NCI-H2227 treated with DMSO at 0.1 percent for 48 hours (cell line): ENCODE data around the gene KDM4B.

Source experiments
- DNase-seq: peaks from one replicate; lab custom pipeline; 2025; lab: John Stamatoyannopoulos, UW

KDM4B gene

DNA sequence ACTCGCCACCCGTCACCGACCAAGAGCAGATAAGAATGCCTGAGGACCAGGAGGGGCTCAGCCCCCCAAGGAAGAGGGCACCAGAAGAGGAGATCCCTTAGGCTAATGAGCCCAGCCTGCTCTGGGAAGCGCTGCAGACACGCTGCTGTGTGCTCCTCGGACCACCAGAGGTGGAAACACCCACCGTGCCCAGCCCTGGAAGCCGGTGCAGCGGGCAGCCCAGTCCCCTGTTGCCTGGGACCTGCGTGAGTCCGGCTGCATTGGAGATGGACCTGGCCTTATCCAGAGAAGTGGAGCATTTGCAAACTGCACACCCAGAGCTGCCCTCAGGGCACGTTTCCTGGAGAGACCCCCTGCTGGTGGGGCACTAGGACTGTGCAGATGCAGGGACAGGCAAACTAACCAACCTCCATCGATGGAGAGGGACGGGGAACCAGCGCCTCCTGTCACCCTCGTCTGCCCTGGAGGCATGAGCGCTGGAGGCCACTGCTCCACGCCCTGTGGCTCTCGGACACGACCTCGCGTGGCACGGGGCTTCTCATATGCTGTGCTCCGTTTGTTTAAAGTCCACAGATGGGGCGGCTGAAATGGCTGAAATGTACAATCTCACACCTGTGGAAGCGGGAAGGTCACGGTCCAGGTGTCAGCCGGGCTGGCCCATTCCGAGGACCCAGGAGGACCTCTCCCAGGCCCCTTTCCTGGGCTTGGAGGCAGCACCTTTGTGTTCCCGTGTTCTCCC lies 153.9 kb downstream of the KDM4B start:
- no peak for DNase-seq

DNA sequence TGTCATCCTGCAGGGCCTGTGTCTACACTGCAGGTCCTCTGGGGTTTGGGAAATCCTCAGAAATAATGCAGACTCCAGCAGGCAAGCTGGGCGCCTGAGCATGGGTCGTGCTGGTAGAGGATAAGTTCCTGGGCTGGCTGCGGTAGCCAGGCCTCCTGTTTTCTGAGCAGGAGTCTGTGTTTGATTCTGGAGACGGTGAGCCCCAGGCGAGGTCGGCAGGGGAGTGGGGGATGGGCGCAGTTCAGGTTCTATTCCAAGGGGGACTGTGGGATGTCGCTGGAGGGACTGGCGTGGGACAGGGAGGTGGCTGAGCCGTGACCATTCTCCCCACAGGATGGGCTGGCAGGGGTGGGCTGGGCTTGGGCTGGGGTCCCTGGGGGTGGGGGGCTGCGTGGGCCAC lies 154.7 kb downstream of the KDM4B start:
- DNase-seq = no peak

- no peak for DNase-seq
Observed at GRCh38 chr19:5124111-5124855, 155.4 kb downstream of the KDM4B start.

- no peak for DNase-seq
Observed at GRCh38 chr19:5125376-5125775, 156.5 kb downstream of the KDM4B start.

GRCh38 chr19:5125797-5126497 lies 157.0 kb downstream of the KDM4B start:
- no peak for DNase-seq

DNA sequence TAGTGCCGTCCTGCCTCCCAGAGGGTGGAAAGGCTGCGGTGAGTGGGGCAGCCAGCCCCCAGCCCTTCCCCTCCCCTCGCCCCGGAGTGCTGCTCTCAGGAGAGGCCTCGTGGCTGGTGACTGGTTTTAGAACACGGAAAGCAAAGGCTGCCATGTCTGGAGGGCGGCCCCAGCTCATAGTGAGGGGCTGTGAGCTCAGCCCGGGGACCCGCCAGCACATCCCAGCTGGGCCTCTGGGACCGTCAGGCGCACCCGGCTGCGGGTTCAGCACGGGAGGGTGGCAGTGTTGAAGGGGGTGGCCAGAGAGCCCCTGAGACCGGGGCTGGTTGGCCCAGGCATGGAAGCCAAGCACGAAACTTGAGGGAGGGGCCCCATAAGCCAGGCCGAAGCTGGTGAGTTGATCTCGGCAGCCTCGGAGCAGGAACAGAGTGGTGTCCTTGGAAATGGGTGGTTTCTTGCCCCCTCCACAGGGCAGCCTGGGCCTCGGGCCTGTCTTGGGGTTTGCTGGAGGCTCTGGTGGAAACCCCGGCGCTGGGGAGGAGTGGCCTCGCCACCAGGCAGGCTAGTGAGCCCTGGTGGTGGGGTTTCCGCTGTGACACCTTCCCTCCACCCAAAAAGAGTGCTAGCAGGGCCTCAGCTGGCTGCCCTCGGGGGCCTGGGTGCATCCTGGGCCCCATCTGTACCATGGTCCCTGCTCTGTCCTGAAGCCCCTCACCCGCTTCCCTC lies 157.7 kb downstream of the KDM4B start:
- DNase-seq = no peak

DNA sequence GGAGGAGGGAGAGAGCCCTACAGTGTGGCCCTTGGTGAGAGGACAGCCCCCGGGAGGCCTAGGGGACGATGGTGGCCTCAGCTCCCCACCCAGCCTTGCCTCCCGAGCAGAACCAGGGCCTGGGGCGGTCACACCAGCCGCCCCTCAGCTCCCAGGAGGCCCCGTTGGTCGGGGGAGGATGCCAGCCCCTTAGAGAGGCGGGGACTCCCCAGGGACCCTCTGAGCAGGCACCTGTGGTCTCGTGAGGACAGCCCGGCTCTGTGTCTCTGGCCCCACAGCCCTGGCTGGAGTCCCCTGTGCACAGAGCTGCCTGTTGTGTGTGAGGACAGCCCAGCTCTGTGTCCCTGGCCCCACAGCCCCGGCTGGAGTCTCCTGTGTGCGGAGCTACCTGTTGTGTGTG lies 158.8 kb downstream of the KDM4B start:
- DNase-seq = no peak

GRCh38 chr19:5128251-5128935 lies 159.5 kb downstream of the KDM4B start:
- DNase-seq = peak; percentile 20

DNA sequence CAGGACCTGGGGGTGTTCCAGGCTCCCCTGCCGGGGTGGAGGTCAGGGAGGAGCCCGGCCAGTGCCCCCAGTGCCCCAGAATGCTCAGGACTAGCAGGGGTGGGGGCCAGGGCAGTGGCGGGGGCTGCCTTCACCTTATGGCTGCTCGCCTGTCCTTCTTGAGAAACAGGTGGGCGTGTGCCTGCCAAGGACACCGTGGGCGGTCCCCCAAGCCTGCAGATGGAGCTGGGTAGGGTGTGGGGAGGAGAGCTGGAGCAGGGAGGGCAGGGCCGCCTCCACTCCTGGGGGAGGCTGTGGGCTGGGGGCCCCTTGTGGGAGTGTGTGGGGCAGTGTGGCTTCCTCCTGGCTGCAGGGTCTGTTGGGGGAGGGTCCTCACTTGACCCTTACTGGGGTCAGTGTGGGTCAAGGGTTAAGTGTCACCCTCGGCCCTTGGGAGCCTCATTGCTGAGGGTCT lies 160.1 kb downstream of the KDM4B start:
- no peak for DNase-seq

GRCh38 chr19:5129691-5130090 lies 160.8 kb downstream of the KDM4B start:
- DNase-seq = no peak

- DNase-seq = no peak
Observed at GRCh38 chr19:5130371-5131030, 161.6 kb downstream of the KDM4B start.

- DNase-seq = no peak
Observed at GRCh38 chr19:5131031-5131505, 162.2 kb downstream of the KDM4B start.

- no peak for DNase-seq
Observed at GRCh38 chr19:5131506-5132205, 162.7 kb downstream of the KDM4B start.

- peak; percentile 40 for DNase-seq
Observed at GRCh38 chr19:5132206-5132560, 163.3 kb downstream of the KDM4B start.

DNA sequence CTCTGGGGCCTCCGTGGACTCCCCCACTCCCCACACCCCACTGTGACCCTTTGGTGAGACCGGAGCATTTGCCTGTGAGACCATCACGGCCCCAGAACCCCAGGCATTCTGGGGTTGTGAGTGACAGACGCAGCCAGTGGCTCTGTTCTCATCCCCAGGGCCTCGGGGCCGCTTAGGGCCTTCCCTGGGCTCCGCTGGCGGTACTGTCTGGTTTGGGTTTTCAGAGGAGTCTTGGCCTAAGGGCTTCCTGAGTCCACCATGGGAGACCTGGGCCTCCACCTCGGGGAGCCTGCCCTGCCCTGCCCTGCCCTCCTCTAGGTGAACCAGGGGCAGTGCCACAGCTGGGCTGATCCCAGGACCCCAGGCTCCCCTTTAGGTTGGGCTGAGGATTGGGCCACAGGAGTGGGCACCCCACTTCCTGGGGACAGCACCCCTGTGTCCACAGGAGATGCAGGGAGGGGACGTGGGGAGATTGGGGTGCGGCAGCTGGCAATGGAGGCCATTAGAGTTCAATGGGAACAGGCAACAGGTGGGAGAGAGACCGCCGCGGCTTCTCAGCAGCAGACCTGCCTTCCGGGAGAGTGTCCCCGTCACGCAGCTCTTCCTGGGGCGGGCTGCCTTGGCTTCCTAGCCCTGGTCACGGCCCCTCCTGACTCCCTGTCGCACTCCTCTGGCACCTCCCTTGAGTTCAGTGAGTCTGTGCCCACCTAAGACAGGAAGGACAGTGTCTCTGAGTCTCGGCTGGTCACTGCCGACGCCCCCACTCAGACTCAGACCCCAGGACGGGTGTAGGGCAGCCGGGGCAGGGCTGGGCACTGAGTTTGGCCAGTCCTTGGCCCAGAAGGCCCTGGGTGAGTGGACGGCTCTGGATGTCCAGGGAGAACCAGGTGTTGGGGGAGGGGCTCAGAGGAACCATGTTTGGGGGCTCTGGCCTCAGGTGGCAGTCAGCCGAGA lies 164.1 kb downstream of the KDM4B start:
- no peak for DNase-seq

DNA sequence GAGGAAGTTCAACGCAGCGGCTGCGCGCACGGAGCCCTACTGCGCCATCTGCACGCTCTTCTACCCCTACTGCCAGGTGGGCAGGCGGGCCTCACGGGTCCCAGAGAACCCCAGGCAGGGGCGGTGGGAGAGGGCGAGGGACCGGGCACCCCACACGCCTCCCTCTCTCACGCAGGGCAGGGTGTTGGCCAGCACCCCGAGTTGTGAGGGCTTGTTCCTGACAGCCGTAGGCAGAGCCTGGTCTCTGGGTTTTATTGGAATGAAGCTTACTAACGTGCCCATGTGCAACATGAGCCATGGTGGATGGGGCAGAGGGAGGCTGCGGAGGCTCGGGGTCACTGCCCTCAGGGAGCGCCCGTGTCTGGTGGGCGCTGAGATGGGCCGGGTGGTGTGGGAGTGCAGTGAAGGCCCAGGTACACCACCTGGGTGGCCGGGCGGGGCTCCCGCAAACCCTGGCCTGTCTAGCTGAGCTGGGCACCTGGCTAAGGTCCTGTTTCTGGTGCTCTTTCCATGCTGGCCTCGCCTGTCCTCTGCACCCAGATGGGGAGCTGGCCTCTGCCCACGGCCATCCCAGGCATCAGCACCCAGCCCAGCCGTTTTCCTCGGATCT lies 165.2 kb downstream of the KDM4B start:
- DNase-seq = no peak

GRCh38 chr19:5134691-5135090 lies 165.8 kb downstream of the KDM4B start:
- DNase-seq = no peak

DNA sequence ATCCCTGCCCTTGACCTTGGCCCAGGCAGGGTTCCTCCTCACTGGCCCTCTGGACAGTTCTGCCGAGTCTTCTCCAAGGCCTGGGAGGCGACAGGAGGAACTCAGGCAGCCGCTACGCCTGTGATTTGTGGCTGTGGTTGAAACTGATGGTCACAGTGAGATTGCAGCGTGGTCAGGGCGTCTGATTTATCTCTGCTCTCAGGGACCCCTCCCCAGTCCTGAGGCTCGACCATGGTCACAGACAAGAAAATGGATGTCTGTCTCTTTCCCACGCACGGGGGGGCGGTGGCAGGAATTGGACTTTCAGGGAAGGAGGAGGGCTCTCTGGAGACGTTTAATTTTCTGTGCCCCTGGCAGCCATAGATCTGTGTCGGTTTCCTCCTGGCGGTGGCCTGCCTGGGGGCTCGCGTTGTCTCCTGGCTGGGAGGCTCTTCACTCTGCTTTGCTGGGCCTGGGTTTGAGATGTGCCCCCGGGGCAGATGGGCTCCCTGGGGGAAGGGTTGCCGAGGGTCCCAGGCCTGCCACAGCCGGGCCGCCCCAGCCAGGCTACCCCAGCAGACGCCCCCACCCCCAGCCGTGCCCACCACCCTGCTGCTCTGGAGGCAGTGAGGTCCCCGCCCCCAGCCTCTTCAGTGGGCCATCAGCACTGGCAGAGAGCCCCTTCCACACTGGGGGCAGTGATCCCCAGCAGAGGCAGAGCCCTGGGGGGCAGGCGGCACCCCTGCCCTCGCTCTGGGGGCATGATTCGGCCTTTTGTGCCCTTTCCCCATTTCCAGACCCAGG lies 167.4 kb downstream of the KDM4B start:
- DNase-seq = no peak
